ENCODE results near the gene RPP25L. TPM values are rescaled to one million over a fixed set of nuclear protein-coding genes. Genes with fewer than 3 reads are reported as not detected.

The RPP25L gene
- total RNA-seq, 1 donor from 2014 or later = 43.4 TPM

GRCh38 chr9:34577400-34578240, 34.3 kb downstream of the RPP25L start:
- intact Hi-C loops (cut with DNase I) = no loop called here
- ATAC-seq (ENCODE audit: poor library complexity) (no peak), DNase-seq (no peak)

DNA sequence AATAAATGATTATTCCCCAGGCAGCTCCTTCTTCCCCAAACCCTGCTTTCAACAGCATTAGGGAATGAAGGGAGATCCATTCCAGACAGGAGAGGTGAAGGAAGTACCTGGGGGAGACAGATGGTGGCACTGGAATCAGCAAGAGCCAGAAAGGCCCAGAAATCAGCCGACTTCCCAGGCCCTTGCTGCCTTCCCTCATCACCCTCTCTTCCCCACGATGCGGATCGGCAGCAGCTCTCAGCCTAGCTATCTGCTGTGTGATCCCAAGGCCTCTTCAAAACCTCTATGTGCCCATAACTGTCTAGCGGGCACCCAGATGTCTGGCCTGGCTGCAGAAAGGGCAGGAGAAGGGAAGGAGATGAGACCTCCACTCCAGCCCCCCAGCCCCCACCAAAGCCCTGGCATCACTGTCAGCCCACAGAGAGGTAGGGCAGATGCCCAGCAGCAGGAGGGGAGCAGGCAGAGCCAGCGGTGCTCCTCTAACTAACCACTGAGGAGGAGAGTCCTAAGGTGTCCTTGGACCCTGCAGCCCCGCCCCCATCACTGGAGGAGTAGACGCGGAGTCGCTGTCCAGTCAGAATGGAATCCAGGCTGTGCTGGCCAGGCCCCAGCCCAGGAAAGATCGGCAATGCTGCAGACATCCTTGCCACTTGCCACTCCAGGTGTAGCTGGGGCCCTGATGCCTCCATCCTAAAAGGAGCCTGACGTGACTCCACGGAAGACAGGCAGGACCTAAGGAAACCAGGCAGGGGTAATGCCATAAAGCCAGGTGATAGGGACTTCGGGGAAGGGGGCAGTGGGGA, 35.1 kb downstream of the RPP25L start:
- intact Hi-C loops (cut with DNase I) = no loop called here
- ATAC-seq (ENCODE audit: poor library complexity) = no peak
- DNase-seq = no peak

- ATAC-seq (ENCODE audit: poor library complexity) (no peak), DNase-seq (no peak)
- intact Hi-C loops (cut with DNase I) = no loop called here
Measured at GRCh38 chr9:34575862-34576596, 35.9 kb downstream of the RPP25L start.

- intact Hi-C loops (cut with DNase I) = no loop called here
- DNase-seq (no peak), ATAC-seq (ENCODE audit: poor library complexity) (no peak)
Measured at GRCh38 chr9:34575241-34575640, 36.7 kb downstream of the RPP25L start.

DNA sequence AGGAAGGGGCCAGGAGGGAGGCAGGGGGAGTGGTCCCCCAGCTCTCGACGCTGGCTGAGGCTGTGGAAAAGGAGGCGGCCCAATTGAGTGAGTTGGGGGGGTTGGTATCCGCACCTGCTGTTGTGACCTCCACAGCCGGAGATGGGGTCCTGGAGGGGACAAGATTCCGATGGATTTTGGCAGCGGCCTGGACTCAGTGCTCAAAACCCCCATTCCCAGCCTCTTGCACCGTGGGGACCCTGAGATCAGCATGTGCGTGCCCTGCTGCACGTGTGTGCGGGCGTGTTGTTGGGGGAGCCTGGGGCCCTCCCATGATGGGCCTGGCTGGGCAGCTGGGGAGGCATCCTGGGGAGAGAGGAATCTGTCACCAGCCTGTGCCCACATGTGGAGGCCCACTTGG, 37.3 kb downstream of the RPP25L start:
- DNase-seq (no peak), ATAC-seq (ENCODE audit: poor library complexity) (no peak)
- intact Hi-C loops (cut with DNase I) = no loop called here

DNA sequence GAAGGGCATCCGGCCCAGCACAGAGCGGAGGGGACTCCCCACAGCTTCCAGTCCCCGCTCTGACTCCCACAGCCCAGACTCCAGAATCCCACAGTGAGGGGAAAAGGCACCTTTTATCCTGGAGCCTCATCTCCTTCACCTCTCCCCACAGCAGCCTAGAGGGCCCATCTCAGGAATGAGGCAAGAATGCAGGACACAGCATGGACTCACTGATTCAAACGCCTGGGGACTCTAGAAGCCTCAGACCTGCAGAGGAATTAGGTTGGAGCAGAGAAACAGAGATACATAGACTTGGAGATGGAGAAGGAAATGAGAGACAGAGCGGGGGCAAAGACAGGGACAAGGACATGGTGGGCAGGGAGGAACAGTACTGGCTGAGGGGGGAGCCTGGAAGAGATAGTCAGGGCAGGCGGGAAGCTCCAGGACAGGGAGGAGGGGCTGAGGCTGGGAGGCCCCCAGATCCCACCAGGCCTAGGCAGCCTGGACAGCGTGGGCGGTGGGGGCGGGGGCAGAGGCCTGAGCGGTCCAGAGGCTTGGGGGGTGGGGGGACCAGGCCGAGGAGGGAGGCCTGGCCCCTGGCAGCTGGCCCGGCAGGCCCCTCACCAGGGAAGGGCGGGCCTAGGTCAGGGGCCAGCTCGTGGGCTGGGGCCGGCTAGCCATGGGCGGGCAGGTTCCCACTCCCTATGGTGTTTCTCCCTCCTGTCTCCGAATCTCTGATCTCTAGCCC, 38.1 kb downstream of the RPP25L start:
- ATAC-seq (ENCODE audit: poor library complexity) = no peak
- intact Hi-C loops (cut with DNase I) = no loop called here
- no peak for DNase-seq

DNA sequence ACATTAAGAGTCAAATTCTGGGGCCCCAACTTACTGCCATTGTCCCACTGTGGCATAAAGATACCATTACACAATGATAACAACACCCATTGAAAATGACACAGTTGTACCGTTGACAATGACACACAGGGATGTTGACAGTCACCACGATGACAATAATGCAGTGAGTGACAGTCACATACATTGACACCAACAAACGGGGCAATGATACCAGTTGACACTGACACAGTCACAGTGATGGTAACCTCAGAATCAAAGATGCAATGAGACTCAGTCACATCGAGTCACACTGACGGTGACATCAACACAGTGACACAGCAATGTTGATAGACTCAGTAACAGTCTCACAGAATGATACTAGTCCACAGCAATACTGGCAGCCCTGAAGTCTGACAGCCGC, 39.3 kb downstream of the RPP25L start:
- DNase-seq (no peak), ATAC-seq (ENCODE audit: poor library complexity) (no peak)
- intact Hi-C loops (cut with DNase I) = no loop called here

- ATAC-seq (ENCODE audit: poor library complexity) = no peak
- DNase-seq = no peak
- intact Hi-C loops (cut with DNase I) = no loop called here
Measured at GRCh38 chr9:34572092-34572491, 39.8 kb downstream of the RPP25L start.

DNA sequence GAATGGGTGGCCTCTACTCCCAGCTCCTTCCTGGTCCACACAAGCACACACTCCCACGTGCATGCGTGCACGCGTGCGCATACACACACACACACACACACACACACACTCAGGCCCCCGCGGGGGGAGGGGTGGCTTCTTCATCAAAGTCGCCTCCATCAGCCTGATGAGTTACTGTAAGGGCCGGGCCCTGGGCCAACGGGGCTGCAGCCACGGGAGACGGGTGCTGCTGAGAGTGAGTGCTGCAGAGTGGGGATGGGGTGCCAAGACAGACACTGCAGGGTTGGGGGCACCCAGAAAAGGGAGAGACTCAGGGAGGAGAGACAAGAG, 40.5 kb downstream of the RPP25L start:
- DNase-seq = no peak
- no peak for ATAC-seq (ENCODE audit: poor library complexity)

DNA sequence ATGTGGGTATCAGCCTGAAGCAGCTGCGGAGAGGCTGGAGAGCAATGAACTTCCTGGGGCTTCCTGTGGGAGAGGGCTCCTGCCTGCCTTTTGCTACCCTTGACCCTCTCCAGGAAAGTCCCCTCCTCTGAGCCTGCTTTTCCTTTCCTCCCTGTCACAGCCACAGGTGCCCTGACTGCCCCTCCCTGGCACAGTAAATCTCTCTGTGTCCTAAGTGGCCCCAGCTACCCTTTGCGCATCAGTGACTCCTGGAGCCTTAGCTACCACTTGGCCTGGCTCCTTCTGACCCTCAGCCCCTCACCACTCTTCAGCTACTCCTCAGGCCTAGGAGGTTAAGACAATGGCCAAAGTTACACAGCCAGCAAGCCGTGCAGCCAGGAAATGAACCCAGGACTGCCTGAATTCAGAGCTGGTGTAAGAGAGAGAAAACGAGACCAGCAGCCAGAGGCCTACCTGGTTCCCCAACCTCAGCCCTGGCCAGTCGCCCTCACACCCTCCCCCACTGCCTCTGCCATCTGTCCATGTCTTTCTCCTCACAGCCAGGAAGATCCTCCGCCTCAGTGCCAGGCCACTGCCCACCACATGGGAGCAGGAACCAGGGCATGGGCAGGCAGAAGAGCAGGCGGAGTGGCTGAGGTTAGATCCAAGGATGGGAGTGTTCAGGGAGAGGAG, 41.0 kb downstream of the RPP25L start:
- DNase-seq (no peak), ATAC-seq (ENCODE audit: poor library complexity) (no peak)
- intact Hi-C loops (cut with DNase I) = no loop called here

More for the DNA sequence above, 40.5 kb downstream of the RPP25L start:
- intact Hi-C loops (cut with DNase I) = no loop called here

DNA sequence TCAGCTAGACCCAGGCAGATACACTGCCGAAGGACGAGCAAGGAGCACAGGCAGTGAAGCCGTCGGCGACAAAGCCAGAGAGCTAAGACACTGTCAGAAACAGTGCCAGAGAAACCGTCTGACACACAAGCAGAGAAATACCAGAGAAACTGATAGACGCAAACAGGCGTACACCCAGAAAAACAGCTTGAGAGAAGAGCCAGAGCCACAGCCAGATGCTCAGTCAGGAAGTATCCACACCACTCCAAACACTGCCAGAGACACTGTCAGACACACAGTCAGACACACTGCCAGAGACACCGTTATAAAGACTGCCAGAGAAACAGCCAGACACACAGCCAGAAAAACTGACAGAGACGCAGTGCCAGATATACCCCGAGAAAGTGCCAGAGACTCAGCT, 41.5 kb downstream of the RPP25L start:
- DNase-seq = no peak
- intact Hi-C loops (cut with DNase I) = no loop called here
- peak; percentile 38 for ATAC-seq (ENCODE audit: poor library complexity)

DNA sequence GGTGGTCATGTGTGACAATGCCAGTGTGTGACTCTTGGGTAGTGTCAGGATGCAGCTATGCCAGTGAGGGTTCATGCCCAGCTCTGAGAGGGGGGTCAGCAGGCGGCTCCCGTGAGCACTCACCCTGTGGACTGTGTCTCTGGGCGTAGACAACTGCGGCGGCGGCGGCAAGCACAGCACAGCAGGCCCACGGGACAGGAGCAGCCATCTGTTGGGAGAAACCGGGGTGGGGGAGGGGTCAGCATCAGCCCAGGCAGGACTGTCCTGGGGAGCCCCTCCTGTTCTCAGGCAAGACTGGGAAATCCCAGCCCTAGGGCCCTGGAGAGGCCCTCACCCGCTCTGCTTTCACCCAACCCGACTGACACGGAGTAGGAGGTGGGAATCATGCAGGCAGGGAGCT, 43.1 kb downstream of the RPP25L start:
- ATAC-seq (ENCODE audit: poor library complexity) (no peak), DNase-seq (peak; percentile 39)
- intact Hi-C loops (cut with DNase I) = no loop called here

GRCh38 chr9:34568133-34568532, 43.8 kb downstream of the RPP25L start:
- intact Hi-C loops (cut with DNase I) = no loop called here
- DNase-seq (peak; percentile 27), ATAC-seq (ENCODE audit: poor library complexity) (no peak)

- DNase-seq (peak; percentile 14), ATAC-seq (ENCODE audit: poor library complexity) (no peak)
- intact Hi-C loops (cut with DNase I) = no loop called here
Measured at GRCh38 chr9:34566972-34567371, 44.9 kb downstream of the RPP25L start.

DNA sequence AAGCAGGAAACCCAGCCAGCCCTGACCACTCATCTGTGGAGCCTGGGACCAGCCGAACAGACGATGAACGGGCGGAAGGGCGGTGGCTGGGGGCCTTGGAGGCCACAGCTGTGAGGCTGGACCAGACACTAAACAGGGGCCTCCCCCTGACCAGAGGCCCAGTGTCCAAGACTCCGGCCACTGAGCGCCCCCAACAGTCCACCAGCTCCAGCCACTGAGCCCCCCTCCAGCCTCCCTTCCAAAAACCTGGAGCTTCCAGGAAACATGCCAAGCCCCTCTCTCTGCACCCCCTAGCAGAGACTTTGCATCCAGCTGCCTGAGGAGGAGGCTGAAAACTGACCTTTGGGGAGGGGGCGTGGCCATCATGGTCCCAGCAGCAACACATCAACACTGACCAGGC, 45.6 kb downstream of the RPP25L start:
- DNase-seq (peak; percentile 14), ATAC-seq (ENCODE audit: poor library complexity) (no peak)
- intact Hi-C loops (cut with DNase I) = no loop called here

GRCh38 chr9:34565856-34566255, 46.0 kb downstream of the RPP25L start:
- peak; percentile 3 for DNase-seq
- intact Hi-C loops (cut with DNase I) = no loop called here
- ATAC-seq (ENCODE audit: poor library complexity) = no peak

- ATAC-seq (ENCODE audit: poor library complexity) (no peak), DNase-seq (no peak)
- intact Hi-C loops (cut with DNase I) = no loop called here
Measured at GRCh38 chr9:34564617-34565016, 47.3 kb downstream of the RPP25L start.

- ATAC-seq (ENCODE audit: poor library complexity) = no peak
- DNase-seq = no peak
- intact Hi-C loops (cut with DNase I) = no loop called here
Measured at GRCh38 chr9:34563262-34563661, 48.6 kb downstream of the RPP25L start.
